Vagina (tissue), 2 donors: ENCODE measurements around the gene ATPAF1.

ENCODE experiments used
- CTCF ChIP-seq, 3 experiments: fragments of 450-650 bp in 2 of 3; fragments of 200-600 bp in 1 of 3; sonication (generic) in 1 of 3; IDR thresholded peaks; one replicate each; pipeline ENCODE4 v1.5.1; 2017 to 2019; ENCODE audit warnings: antibody characterized with exemption in 3 of 3, mild to moderate bottlenecking in 2 of 3, moderate library complexity in 2 of 3
- POLR2A ChIP-seq, 2 donors: fragments of 450-650 bp; IDR thresholded peaks; one replicate each; pipeline ENCODE4 v1.6.1; 2017; ENCODE audit warnings: antibody characterized with exemption in 2 of 2, mild to moderate bottlenecking in 2 of 2, moderate library complexity in 2 of 2

- TF ChIP-seq CTCF (IDR thresholded peaks at IDR 0.05) (no peak), POLR2A (IDR thresholded peaks at IDR 0.05) (no peak)
Observed at GRCh38 chr1:46697053-46697452, 28.9 kb upstream of the ATPAF1 start.
